H1 (cell line): ENCODE measurements around the gene SPDYE4. TPM values are rescaled to one million over a fixed set of nuclear protein-coding genes. Genes with fewer than 3 reads are reported as not detected.

Experiments
- CTCF ChIA-PET: fragments of 300-600 bp; sonication (Branson Sonifier 250); formaldehyde crosslinking; loops from one replicate; lab custom pipeline; 2021; ENCODE audit not compliant: partially characterized antibody; lab: Charles Lee
- POLR2A ChIA-PET: fragments of 300-600 bp; sonication (Branson Sonifier 250); formaldehyde crosslinking; loops from one replicate; lab custom pipeline; 2021; ENCODE audit warnings: inconsistent platforms; ENCODE audit not compliant: partially characterized antibody; lab: Charles Lee
- DNase-seq, 2 experiments: peaks; one replicate each; pipeline versions ENCODE4 v3.0.0 to v3.0.0-alpha.2; 2010 to 2022; ENCODE audit warnings: low spot score in 2 of 2, low read depth in 1 of 2, mixed read lengths in 1 of 2
- FAIRE-seq: peaks from 2 replicates; lab custom pipeline; 2011; peaks lifted over from hg19 to GRCh38; lab: Jason Lieb, UNC
- H2AFZ ChIP-seq: 2 replicates; pipeline ENCODE4 v1.8.1; 2012; ENCODE audit warnings: low read length, inconsistent platforms
- H2AK5ac ChIP-seq: 2 replicates; pipeline ENCODE4 v1.6.1; 2013; ENCODE audit warnings: low read depth, low read length
- H2BK120ac ChIP-seq: replicated peaks from 2 replicates; pipeline ENCODE3; 2013; ENCODE audit warnings: low read depth, low read length, inconsistent platforms
- H2BK12ac ChIP-seq: 2 replicates; pipeline ENCODE4 v1.6.1; 2013; ENCODE audit warnings: low read depth, low read length
- H2BK15ac ChIP-seq: 2 replicates; pipeline ENCODE4 v1.6.1; 2013; ENCODE audit warnings: low read length
- H2BK20ac ChIP-seq: 2 replicates; pipeline ENCODE4 v1.6.1; 2013; ENCODE audit warnings: low read length
- H2BK5ac ChIP-seq: 2 replicates; pipeline ENCODE4 v1.6.1; 2013; ENCODE audit warnings: low read depth, low read length
- H3K14ac ChIP-seq: 2 replicates; pipeline ENCODE4 v1.6.1; 2013; ENCODE audit warnings: inconsistent platforms; ENCODE audit not compliant: insufficient read length
- H3K18ac ChIP-seq: 2 replicates; pipeline ENCODE4 v1.6.1; 2013; ENCODE audit warnings: low read length; ENCODE audit errors: extremely low read depth
- H3K23ac ChIP-seq: 2 replicates; pipeline ENCODE4 v1.6.1; 2013; ENCODE audit warnings: inconsistent platforms; ENCODE audit not compliant: insufficient read length
- H3K23me2 ChIP-seq: 2 replicates; pipeline ENCODE4 v1.6.1; 2013; ENCODE audit warnings: low read depth, low read length
- H3K27ac ChIP-seq: 2 replicates; pipeline ENCODE4 v1.6.1; 2011; ENCODE audit warnings: low read depth, low read length, inconsistent platforms
- H3K27me3 ChIP-seq, 4 experiments: replicated peaks in 1 of 4; 1 replicate in 1 of 4; 2 replicates in 3 of 4; pipeline versions ENCODE4 v1.6.1 to v1.8.1; 2011 to 2013; ENCODE audit warnings: low read length in 3 of 4, mild to moderate bottlenecking in 3 of 4, inconsistent platforms in 2 of 4, mixed read lengths in 2 of 4, moderate library complexity in 1 of 4; ENCODE audit not compliant: control insufficient read depth in 3 of 4, insufficient read depth in 3 of 4; ENCODE audit errors: extremely low read depth in 1 of 4
- H3K36me3 ChIP-seq, 4 experiments: 2 replicates each; pipeline versions ENCODE4 v1.6.1 to v1.8.1; 2011 to 2013; ENCODE audit warnings: mild to moderate bottlenecking in 4 of 4, low read length in 3 of 4, moderate library complexity in 2 of 4, control low read depth in 1 of 4, inconsistent platforms in 1 of 4; ENCODE audit not compliant: insufficient read depth in 4 of 4, control insufficient read depth in 2 of 4
- H3K4ac ChIP-seq: replicated peaks from 2 replicates; pipeline ENCODE3; 2013; ENCODE audit warnings: low read length, low read depth, mixed read lengths, inconsistent platforms; ENCODE audit not compliant: insufficient read length
- H3K4me1 ChIP-seq, 4 experiments: replicated peaks in 1 of 4; 1 replicate in 1 of 4; 2 replicates in 3 of 4; pipeline versions ENCODE4 v1.6.1 to v1.8.1; 2011 to 2013; ENCODE audit warnings: low read length in 3 of 4, inconsistent platforms in 2 of 4, mixed read lengths in 1 of 4; ENCODE audit not compliant: insufficient read depth in 4 of 4, control insufficient read depth in 3 of 4
- H3K4me2 ChIP-seq, 2 experiments: 2 replicates each; pipeline versions ENCODE4 v1.6.1 to v1.8.1; 2011 to 2013; ENCODE audit warnings: low read depth in 2 of 2, low read length in 2 of 2, control low read depth in 1 of 2, inconsistent platforms in 1 of 2, mild to moderate bottlenecking in 1 of 2; ENCODE audit not compliant: insufficient read depth in 1 of 2
- H3K4me3 ChIP-seq, 4 experiments: fragments of 200-600, 300-600 bp in 1 of 4; sonication (generic), shearing (Covaris generic), sonication (Bioruptor Twin) in 1 of 4; 2 replicates each; pipeline versions ENCODE4 v1.5.1 to v1.8.1; 2011 to 2016; ENCODE audit warnings: low read length in 4 of 4, low read depth in 3 of 4, control low read depth in 2 of 4, inconsistent platforms in 2 of 4, mild to moderate bottlenecking in 2 of 4, mixed read lengths in 1 of 4, moderate library complexity in 1 of 4; ENCODE audit not compliant: insufficient read depth in 2 of 4; ENCODE audit errors: extremely low read depth in 1 of 4
- H3K56ac ChIP-seq: replicated peaks from 2 replicates; pipeline ENCODE3; 2013; ENCODE audit warnings: low read depth, mild to moderate bottlenecking, mixed read lengths, low read length, inconsistent platforms; ENCODE audit not compliant: insufficient read length
- H3K79me1 ChIP-seq: 2 replicates; pipeline ENCODE4 v1.6.1; 2013; ENCODE audit warnings: low read depth, low read length, control low read depth
- H3K79me2 ChIP-seq, 2 experiments: 2 replicates each; pipeline versions ENCODE4 v1.6.1 to v1.8.1; 2012 to 2013; ENCODE audit warnings: low read length in 2 of 2, mild to moderate bottlenecking in 2 of 2, inconsistent platforms in 1 of 2; ENCODE audit not compliant: insufficient read depth in 2 of 2, control insufficient read depth in 1 of 2
- H3K9ac ChIP-seq, 4 experiments: replicated peaks in 1 of 4; 1 replicate in 1 of 4; 2 replicates in 3 of 4; pipeline versions ENCODE4 v1.6.1 to v1.8.1; 2011 to 2013; ENCODE audit warnings: low read depth in 3 of 4, low read length in 3 of 4, control low read depth in 2 of 4, mild to moderate bottlenecking in 2 of 4, moderate library complexity in 2 of 4, inconsistent platforms in 1 of 4; ENCODE audit errors: extremely low read depth in 1 of 4
- H3K9me3 ChIP-seq, 2 experiments: 2 replicates each; pipeline versions ENCODE4 v1.6.1 to v1.8.1; 2012 to 2013; ENCODE audit warnings: mild to moderate bottlenecking in 2 of 2, moderate library complexity in 2 of 2, control low read depth in 1 of 2, inconsistent platforms in 1 of 2, low read depth in 1 of 2, low read length in 1 of 2, mixed read lengths in 1 of 2; ENCODE audit not compliant: insufficient read depth in 2 of 2
- H4K20me1 ChIP-seq, 2 experiments: replicated peaks in 1 of 2; 2 replicates each; pipeline versions ENCODE3 to v1.8.1; 2011 to 2013; ENCODE audit warnings: inconsistent platforms in 2 of 2, low read length in 2 of 2, mild to moderate bottlenecking in 1 of 2; ENCODE audit not compliant: insufficient read depth in 2 of 2, control insufficient read depth in 1 of 2
- H4K5ac ChIP-seq: 2 replicates; pipeline ENCODE4 v1.6.1; 2013; ENCODE audit warnings: low read length, low read depth, mixed read lengths, inconsistent platforms; ENCODE audit not compliant: insufficient read length
- H4K8ac ChIP-seq: 2 replicates; pipeline ENCODE4 v1.8.0; 2013; ENCODE audit warnings: mild to moderate bottlenecking, moderate library complexity, low read length, inconsistent platforms; ENCODE audit not compliant: insufficient read depth; ENCODE audit errors: extremely low read depth
- H4K91ac ChIP-seq: replicated peaks from 2 replicates; pipeline ENCODE3; 2013; ENCODE audit warnings: low read length, mixed read lengths, inconsistent platforms; ENCODE audit not compliant: insufficient read length
- EP300 ChIP-seq, 2 experiments: IDR thresholded peaks; 1 replicate in 1 of 2; 2 replicates in 1 of 2; pipeline ENCODE4 v1.6.1; 2011 to 2012; ENCODE audit warnings: low read depth in 2 of 2, low read length in 2 of 2, mild to moderate bottlenecking in 2 of 2, borderline replicate concordance in 1 of 2, inconsistent platforms in 1 of 2, moderate library complexity in 1 of 2
- GTF2F1 ChIP-seq: IDR thresholded peaks from 2 replicates; pipeline ENCODE4 v1.6.1; 2012; ENCODE audit warnings: low read depth, low read length, improper control_type of control experiment, borderline replicate concordance
- NANOG ChIP-seq: IDR thresholded peaks from 2 replicates; pipeline ENCODE4 v1.6.1; 2011; ENCODE audit warnings: low read length, low read depth, mild to moderate bottlenecking, inconsistent platforms; ENCODE audit not compliant: insufficient read depth, poor library complexity, severe bottlenecking
- POLR2AphosphoS5 ChIP-seq: IDR thresholded peaks from 2 replicates; pipeline ENCODE4 v1.6.1; 2011; ENCODE audit warnings: low read depth, low read length
- TCF12 ChIP-seq: IDR thresholded peaks from 2 replicates; pipeline ENCODE4 v1.6.1; 2011; ENCODE audit warnings: low read depth, mild to moderate bottlenecking, low read length
- WGBS, 2 experiments: shearing (Covaris generic) in 1 of 2; methylation state at CpG; one replicate each; pipeline versions ENCODE4 v1.1.6 to v1.1.7; 2013 to 2015; ENCODE audit warnings: low lambda C conversion rate in 2 of 2, mixed read lengths in 2 of 2, inconsistent platforms in 1 of 2, low coverage in 1 of 2, missing lambda C conversion rate in 1 of 2; ENCODE audit not compliant: insufficient replicate concordance in 2 of 2, insufficient coverage in 1 of 2, insufficient read length in 1 of 2; ENCODE audit errors: extremely low coverage in 1 of 2, missing lambda C conversion rate in 1 of 2; 5-methylcytosine and 5-hydroxymethylcytosine counted together
- polyA plus RNA-seq, 7 experiments: library from polyadenylated mRNA; depleted of rRNA in 3 of 7; stranded (reverse) in 5 of 7; unstranded in 2 of 7; fragments of >200 nt in 5 of 7; fragments of 200-250 nt in 2 of 7; gene quantifications; 1 replicate in 5 of 7; 2 replicates in 1 of 7; 4 replicates in 1 of 7; pipeline versions ENCODE4 v1.2.1 to v1.2.3, GENCODE V29; 2011 to 2013; ENCODE audit warnings: missing spikeins in 2 of 7, mixed read lengths in 2 of 7
- total RNA-seq: library from RNA; stranded (reverse); fragmentation: NEBNext Ultra II Directional; extraction: Animal tissue kit (Norgen Biotek cat#: 25700); gene quantifications from 2 replicates; pipeline ENCODE4 v1.2.1, GENCODE V29; 2021

SPDYE4 gene
- total and polyA plus RNA-seq, 2 of the 8 experiments (the other 6 are each of a cell fraction or from before 2014, with no cell fraction given), result not detected

DNA sequence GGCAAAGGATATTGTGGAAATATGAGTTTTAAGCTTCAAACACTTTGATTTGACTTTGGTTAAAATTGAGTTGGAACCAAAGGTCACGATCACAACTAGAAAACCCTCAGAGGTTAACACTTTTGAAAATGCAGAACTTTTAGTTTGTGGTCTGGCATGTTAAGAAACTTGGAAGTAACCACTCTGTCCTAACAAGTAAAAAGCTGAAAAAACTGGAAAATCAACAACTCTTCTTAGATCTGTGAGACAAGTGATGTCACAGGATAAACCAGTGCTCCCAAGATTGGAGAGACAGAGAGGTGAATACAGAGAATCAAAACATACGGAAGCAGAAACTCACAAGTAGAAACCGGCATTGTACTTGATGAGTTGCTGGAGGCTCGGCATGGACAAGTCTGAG, 23.4 kb upstream of the SPDYE4 start:
- Histone ChIP-seq H3K79me2 (no peaks in the 10 kb centered on the region), H3K27me3 (no peaks in the 10 kb centered on the region; a peak in 2 of 7 replicates), H3K79me1 (no peaks in the 10 kb centered on the region), H3K27ac (peak overlapping the region; percentile 7; the same call in 1 of the 2 replicates), H2BK120ac (no peak overlapping the region), H3K4me3 (no peak overlapping the region), H3K4ac (no peak overlapping the region), H3K9ac (no peak overlapping the region), H3K9me3 (no peaks in the 10 kb centered on the region), H3K56ac (no peak overlapping the region), H2BK12ac (no peak overlapping the region), H2BK5ac (no peak overlapping the region), H2BK20ac (no peak overlapping the region), H3K23ac (no peak overlapping the region), H4K8ac (no peak overlapping the region), H4K91ac (no peak overlapping the region), H3K18ac (no peak overlapping the region), H3K4me2 (no peak overlapping the region), H3K23me2 (no peaks in the 10 kb centered on the region), H4K20me1 (no peaks in the 10 kb centered on the region), H2BK15ac (no peak overlapping the region), H2AK5ac (no peak overlapping the region), H3K14ac (no peak overlapping the region), H3K36me3 (no peaks in the 10 kb centered on the region), H2AFZ (peak overlapping the region; percentile 18; the same call in 1 of the 2 replicates), H3K4me1 (peaks cover 0 to 1% (median 0%) of the 10 kb centered on the region in 4 experiments; a peak in 1 of 7 replicates), H4K5ac (no peak overlapping the region)
- TF ChIP-seq NANOG (no peak), EP300 (IDR thresholded peaks at IDR 0.05; ENCODE audit: borderline replicate concordance in 1 of 2, low read depth in 2 of 2, low read length in 2 of 2) (no peak), TCF12 (no peak), POLR2AphosphoS5 (no peak), GTF2F1 (no peak)
- FAIRE-seq (no peak), DNase-seq (no peak)
- ChIA-PET POLR2A (no interaction called here), CTCF (interaction anchor here (1.1 to 2.1 kb wide), 2 partner anchors 14 to 29 kb away, joined by 3 to 8 read pairs; no protein-coding TSS in a partner anchor)
- WGBS, 2 experiments, result 89% methylated on average over 4 of the region's 4 CpGs; no CpG with 5 or more reads in 1 of the 2 experiments
